Measurements from ENCODE around the gene ABCA10.

The ABCA10 gene

DNA sequence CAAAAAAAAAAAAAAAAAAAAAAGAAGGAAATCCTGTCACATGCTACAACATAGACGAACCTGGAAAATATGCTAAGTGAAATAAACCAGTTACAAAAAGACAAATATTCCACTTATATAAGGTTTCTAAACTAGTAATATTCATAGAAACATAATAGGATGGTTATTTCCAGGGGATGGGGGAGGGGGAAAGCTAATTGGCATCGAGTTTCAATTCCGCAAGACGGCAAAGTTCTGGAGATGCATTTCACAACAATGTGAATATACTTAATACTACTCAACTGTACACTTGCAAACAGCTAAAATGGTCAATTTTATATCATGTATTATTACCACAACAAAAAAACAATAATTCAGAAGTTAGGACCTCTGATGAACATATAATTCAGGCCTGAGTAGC, 130.0 kb downstream of the ABCA10 start:
- DNase-seq (ENCODE audit: low read depth) = no peak
